PFSK-1 (cell line): ENCODE measurements around the gene MYORG.

ENCODE experiments used
- REST ChIP-seq, 2 experiments: IDR thresholded peaks; 2 replicates each; pipeline versions ENCODE4 v1.6.1 to v1.8.0; 2011 to 2012; ENCODE audit warnings: low read depth in 2 of 2, low read length in 2 of 2, control low read depth in 1 of 2, inconsistent platforms in 1 of 2, mild to moderate bottlenecking in 1 of 2, moderate library complexity in 1 of 2; ENCODE audit not compliant: insufficient read depth in 1 of 2
- SIN3A ChIP-seq: IDR thresholded peaks from 2 replicates; pipeline ENCODE4 v1.6.1; 2012; ENCODE audit warnings: mild to moderate bottlenecking, low read length, moderate library complexity, borderline replicate concordance; ENCODE audit not compliant: insufficient read depth
- TAF1 ChIP-seq: IDR thresholded peaks from 2 replicates; pipeline ENCODE4 v1.6.1; 2012; ENCODE audit warnings: low read length, control low read depth, borderline replicate concordance; ENCODE audit not compliant: insufficient read depth

- TF ChIP-seq TAF1, result no peak
- TF ChIP-seq SIN3A, result no peak
- TF ChIP-seq REST (IDR thresholded peaks at IDR 0.05; ENCODE audit: insufficient read depth in 1 of 2, low read depth in 2 of 2, low read length in 2 of 2), result no peak
Measured at GRCh38 chr9:34376596-34377403, at the start of gene MYORG.
